VCaP (cell line): ENCODE results near the gene NLGN4Y.

ENCODE experiments used
- H3K27ac ChIP-seq: fragments of 450-650 bp; 2 replicates; pipeline ENCODE4 v1.5.1; 2017
- TF ChIP-seq, protein P1 (sequence below): fragments of 450-650 bp; conservative IDR thresholded peaks from 2 replicates; pipeline ENCODE4 v1.5.1; 2017; ENCODE audit warnings: mild to moderate bottlenecking, moderate library complexity

NLGN4Y gene

GRCh38 chrY:14762903-14763302, 238.6 kb downstream of the NLGN4Y start:
- TF ChIP-seq, protein P1, sequence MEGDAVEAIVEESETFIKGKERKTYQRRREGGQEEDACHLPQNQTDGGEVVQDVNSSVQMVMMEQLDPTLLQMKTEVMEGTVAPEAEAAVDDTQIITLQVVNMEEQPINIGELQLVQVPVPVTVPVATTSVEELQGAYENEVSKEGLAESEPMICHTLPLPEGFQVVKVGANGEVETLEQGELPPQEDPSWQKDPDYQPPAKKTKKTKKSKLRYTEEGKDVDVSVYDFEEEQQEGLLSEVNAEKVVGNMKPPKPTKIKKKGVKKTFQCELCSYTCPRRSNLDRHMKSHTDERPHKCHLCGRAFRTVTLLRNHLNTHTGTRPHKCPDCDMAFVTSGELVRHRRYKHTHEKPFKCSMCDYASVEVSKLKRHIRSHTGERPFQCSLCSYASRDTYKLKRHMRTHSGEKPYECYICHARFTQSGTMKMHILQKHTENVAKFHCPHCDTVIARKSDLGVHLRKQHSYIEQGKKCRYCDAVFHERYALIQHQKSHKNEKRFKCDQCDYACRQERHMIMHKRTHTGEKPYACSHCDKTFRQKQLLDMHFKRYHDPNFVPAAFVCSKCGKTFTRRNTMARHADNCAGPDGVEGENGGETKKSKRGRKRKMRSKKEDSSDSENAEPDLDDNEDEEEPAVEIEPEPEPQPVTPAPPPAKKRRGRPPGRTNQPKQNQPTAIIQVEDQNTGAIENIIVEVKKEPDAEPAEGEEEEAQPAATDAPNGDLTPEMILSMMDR, result no peak
- H3K27ac ChIP-seq, result no peak overlapping the region

GRCh38 chrY:14763600-14763999, 239.3 kb downstream of the NLGN4Y start:
- no peak overlapping the region for H3K27ac ChIP-seq
- TF ChIP-seq, protein P1, result no peak

- no peak overlapping the region for H3K27ac ChIP-seq
- TF ChIP-seq, protein P1, result no peak
Measured at GRCh38 chrY:14778208-14778607, 253.9 kb downstream of the NLGN4Y start.

GRCh38 chrY:14793104-14793503, 268.8 kb downstream of the NLGN4Y start:
- TF ChIP-seq, protein P1, result no peak
- H3K27ac ChIP-seq, result no peak overlapping the region

DNA sequence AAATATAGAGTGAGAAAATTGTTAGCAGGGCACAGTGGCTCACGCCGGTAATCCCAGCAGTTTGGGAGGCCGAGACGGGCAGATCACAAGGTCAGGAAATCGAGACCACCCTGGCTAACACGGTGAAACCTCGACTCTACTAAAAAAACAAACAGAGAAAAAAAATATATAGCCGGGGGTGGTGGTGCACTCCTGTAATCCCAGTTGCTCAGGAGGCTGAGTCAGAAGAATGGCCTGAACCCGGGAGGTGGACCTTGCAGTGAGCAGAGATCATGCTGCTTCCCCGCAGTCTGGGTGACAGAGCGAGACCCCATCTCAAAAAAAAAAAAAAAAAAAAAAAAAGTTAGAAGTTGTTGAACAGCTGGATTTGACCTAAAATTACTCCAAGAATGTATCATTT, 269.3 kb downstream of the NLGN4Y start:
- H3K27ac ChIP-seq, result no peak overlapping the region
- TF ChIP-seq, protein P1, result no peak

GRCh38 chrY:14798010-14798409, 273.7 kb downstream of the NLGN4Y start:
- H3K27ac ChIP-seq, result no peak overlapping the region

GRCh38 chrY:14801096-14801495, 276.8 kb downstream of the NLGN4Y start:
- H3K27ac ChIP-seq, result no peak overlapping the region
- TF ChIP-seq, protein P1, result no peak

More at GRCh38 chrY:14798010-14798409, 273.7 kb downstream of the NLGN4Y start:
- TF ChIP-seq, protein P1, result no peak
